K562 (cell line): Measurements from ENCODE around the gene HACD1. TPM values are rescaled to one million over a fixed set of nuclear protein-coding genes. Genes with fewer than 3 reads are reported as not detected.

Experiments
- HDGF ChIP-seq: fragments of 450-650 bp; IDR thresholded peaks from 2 replicates; pipeline ENCODE4 v1.6.1; 2016
- HSF4 ChIP-seq: fragments of 250-450 bp; sonication (Bioruptor Pico); IDR thresholded peaks from 2 replicates; pipeline ENCODE4 v2.1.2; 2022; ENCODE audit warnings: mild to moderate bottlenecking, moderate library complexity, borderline replicate concordance
- KLF10 ChIP-seq: fragments of 250-450 bp; sonication (Bioruptor Pico); IDR thresholded peaks from 2 replicates; pipeline ENCODE4 v1.6.1; 2021; ENCODE audit warnings: matching md5 sums
- MYNN ChIP-seq, 2 experiments: sonication (generic); formaldehyde crosslinking in 1 of 2; IDR thresholded peaks; 2 replicates each; pipeline versions ENCODE4 v1.5.0 to v1.6.1; 2016 to 2020; ENCODE audit warnings: antibody characterized with exemption in 1 of 2, missing genetic modification reagents in 1 of 2
- OTX1 ChIP-seq: fragments of 450-650 bp; formaldehyde crosslinking; IDR thresholded peaks from 2 replicates; pipeline ENCODE4 v1.4.0; 2022; ENCODE audit warnings: mild to moderate bottlenecking
- PHF8 ChIP-seq: fragments of 200-600 bp; sonication (generic); IDR thresholded peaks from 2 replicates; pipeline ENCODE4 v1.6.1; 2012; ENCODE audit warnings: mixed run types, mild to moderate bottlenecking, inconsistent platforms, low read length, moderate library complexity, borderline replicate concordance
- SIX5 ChIP-seq, 2 experiments: IDR thresholded peaks; 2 replicates each; pipeline ENCODE4 v1.6.1; 2011; ENCODE audit warnings: low read length in 2 of 2, borderline replicate concordance in 1 of 2, low read depth in 1 of 2, mild to moderate bottlenecking in 1 of 2, moderate library complexity in 1 of 2; ENCODE audit not compliant: insufficient read depth in 1 of 2
- TEAD4 ChIP-seq, 2 experiments: sonication (generic) in 1 of 2; formaldehyde crosslinking in 1 of 2; IDR thresholded peaks; 2 replicates each; pipeline versions ENCODE4 v1.6.1 to v1.8.0; 2012 to 2022; ENCODE audit warnings: borderline replicate concordance in 1 of 2, inconsistent platforms in 1 of 2, low read length in 1 of 2, mild to moderate bottlenecking in 1 of 2, missing genetic modification reagents in 1 of 2
- TRIM28 ChIP-seq: fragments of 450-650 bp; IDR thresholded peaks from 2 replicates; pipeline ENCODE4 v1.6.1; 2017
- ZBTB8A ChIP-seq: fragments of 450-650 bp; IDR thresholded peaks from 2 replicates; pipeline ENCODE4 v1.6.1; 2018; ENCODE audit warnings: mild to moderate bottlenecking, moderate library complexity; ENCODE audit not compliant: partially characterized antibody
- ZNF165 ChIP-seq: fragments of 250-450 bp; sonication (Bioruptor Pico); IDR thresholded peaks from 2 replicates; pipeline ENCODE4 v1.4.0; 2020; ENCODE audit warnings: borderline replicate concordance
- ZNF584 ChIP-seq: fragments of 200-800 bp; sonication (Bioruptor generic); IDR thresholded peaks from 2 replicates; pipeline ENCODE4 v1.6.1; 2016; ENCODE audit warnings: low read depth, mild to moderate bottlenecking, missing genetic modification characterization, missing compliant biosample characterization
- ZNF695 ChIP-seq: fragments of 450-650 bp; formaldehyde crosslinking; IDR thresholded peaks from 2 replicates; pipeline ENCODE4 v1.4.0; 2020; ENCODE audit warnings: mild to moderate bottlenecking, moderate library complexity
- polyA plus RNA-seq, 8 experiments: library from polyadenylated mRNA; depleted of rRNA in 4 of 8; stranded (reverse) in 5 of 8; unstranded in 3 of 8; fragments of >200 nt; fragmentation: Nextera tagmentation in 2 of 8; fragmentation: Illumina TruSeq in 1 of 8; extraction: Ambion mirVana in 2 of 8; extraction: Trizol in 1 of 8; gene quantifications; 2 replicates each; pipeline versions ENCODE4 v1.2.1 to v1.2.3, GENCODE V29; 2011 to 2014; ENCODE audit warnings: inconsistent platforms in 1 of 8, missing spikeins in 1 of 8
- total RNA-seq, 7 experiments: library from RNA; depleted of rRNA in 6 of 7; stranded (reverse); fragments of >200 nt in 6 of 7; fragmentation: Illumina TruSeq in 2 of 7; extraction: Trizol in 2 of 7; gene quantifications; 2 replicates each; pipeline versions ENCODE4 v1.2.1 to v1.2.3, GENCODE V29; 2011 to 2021; ENCODE audit warnings: low replicate concordance in 1 of 7
- TF ChIP-seq, protein P1 (sequence below): fragments of 450-650 bp; conservative IDR thresholded peaks from 2 replicates; pipeline ENCODE4 v1.6.1; 2016; ENCODE audit warnings: missing genetic modification characterization, low read depth, mild to moderate bottlenecking, missing compliant biosample characterization, moderate library complexity
- TF ChIP-seq, protein P2 (sequence below): fragments of 200-800 bp; sonication (Bioruptor generic); IDR thresholded peaks from 2 replicates; pipeline ENCODE4 v1.6.1; 2017; ENCODE audit warnings: missing genetic modification characterization, missing compliant biosample characterization
- TF ChIP-seq, protein P3 (sequence below), 2 experiments: fragments of 450-650 bp in 1 of 2; sonication (generic) in 1 of 2; formaldehyde crosslinking; conservative IDR thresholded peaks; 2 replicates each; pipeline versions ENCODE4 v1.4.0 to v1.8.1; 2020 to 2022; ENCODE audit warnings: mild to moderate bottlenecking in 1 of 2, missing genetic modification reagents in 1 of 2
- TF ChIP-seq, protein P4 (sequence below): fragments of 250-450 bp; sonication (Bioruptor Pico); IDR thresholded peaks from 2 replicates; pipeline ENCODE4 v1.4.0; 2020; ENCODE audit warnings: mild to moderate bottlenecking, moderate library complexity

HACD1 gene
- total and polyA plus RNA-seq, 9 of the 15 experiments (the other 6 are each of a cell fraction or from before 2014, with no cell fraction given): 0.99 to 4.5 (median 2.4) TPM

DNA sequence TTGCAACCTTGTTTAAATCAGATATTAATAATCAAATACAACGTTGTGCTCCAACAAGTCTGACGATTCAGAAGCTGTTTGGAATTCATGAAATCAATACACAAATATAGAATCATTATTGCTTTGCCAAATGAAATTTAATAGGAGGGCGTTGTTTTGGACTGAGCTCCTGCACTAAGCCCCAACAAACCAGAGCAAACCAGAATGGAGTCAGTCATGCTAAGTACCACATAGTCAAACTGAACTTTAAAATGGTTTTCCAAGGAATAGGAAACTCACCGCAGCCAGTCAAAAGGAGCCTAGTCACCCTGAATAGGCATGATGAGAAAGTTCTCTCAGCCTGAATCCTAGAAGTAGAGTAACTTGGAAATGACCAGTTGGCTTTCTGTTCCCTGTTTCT, 53.7 kb downstream of the HACD1 start (continued):
- no peak for TF ChIP-seq ZNF695 (CRISPR knock-in tag)
- TF ChIP-seq PHF8: no peak
- TF ChIP-seq ZNF165: no peak
- TF ChIP-seq, protein P1, sequence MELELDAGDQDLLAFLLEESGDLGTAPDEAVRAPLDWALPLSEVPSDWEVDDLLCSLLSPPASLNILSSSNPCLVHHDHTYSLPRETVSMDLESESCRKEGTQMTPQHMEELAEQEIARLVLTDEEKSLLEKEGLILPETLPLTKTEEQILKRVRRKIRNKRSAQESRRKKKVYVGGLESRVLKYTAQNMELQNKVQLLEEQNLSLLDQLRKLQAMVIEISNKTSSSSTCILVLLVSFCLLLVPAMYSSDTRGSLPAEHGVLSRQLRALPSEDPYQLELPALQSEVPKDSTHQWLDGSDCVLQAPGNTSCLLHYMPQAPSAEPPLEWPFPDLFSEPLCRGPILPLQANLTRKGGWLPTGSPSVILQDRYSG: peak; percentile 92
- TF ChIP-seq, protein P2, sequence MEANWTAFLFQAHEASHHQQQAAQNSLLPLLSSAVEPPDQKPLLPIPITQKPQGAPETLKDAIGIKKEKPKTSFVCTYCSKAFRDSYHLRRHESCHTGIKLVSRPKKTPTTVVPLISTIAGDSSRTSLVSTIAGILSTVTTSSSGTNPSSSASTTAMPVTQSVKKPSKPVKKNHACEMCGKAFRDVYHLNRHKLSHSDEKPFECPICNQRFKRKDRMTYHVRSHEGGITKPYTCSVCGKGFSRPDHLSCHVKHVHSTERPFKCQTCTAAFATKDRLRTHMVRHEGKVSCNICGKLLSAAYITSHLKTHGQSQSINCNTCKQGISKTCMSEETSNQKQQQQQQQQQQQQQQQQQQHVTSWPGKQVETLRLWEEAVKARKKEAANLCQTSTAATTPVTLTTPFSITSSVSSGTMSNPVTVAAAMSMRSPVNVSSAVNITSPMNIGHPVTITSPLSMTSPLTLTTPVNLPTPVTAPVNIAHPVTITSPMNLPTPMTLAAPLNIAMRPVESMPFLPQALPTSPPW (CRISPR knock-in tag): no peak
- no peak for TF ChIP-seq SIX5 (IDR thresholded peaks at IDR 0.05; ENCODE audit: borderline replicate concordance in 1 of 2, insufficient read depth in 1 of 2, low read depth in 1 of 2, low read length in 2 of 2)
- TF ChIP-seq HDGF: no peak
- no peak for TF ChIP-seq KLF10 (CRISPR knock-in tag)
- TF ChIP-seq ZBTB8A: no peak
- TF ChIP-seq, protein P3, sequence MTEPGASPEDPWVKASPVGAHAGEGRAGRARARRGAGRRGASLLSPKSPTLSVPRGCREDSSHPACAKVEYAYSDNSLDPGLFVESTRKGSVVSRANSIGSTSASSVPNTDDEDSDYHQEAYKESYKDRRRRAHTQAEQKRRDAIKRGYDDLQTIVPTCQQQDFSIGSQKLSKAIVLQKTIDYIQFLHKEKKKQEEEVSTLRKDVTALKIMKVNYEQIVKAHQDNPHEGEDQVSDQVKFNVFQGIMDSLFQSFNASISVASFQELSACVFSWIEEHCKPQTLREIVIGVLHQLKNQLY (CRISPR knock-in tag; conservative IDR thresholded peaks at IDR 0.05): no peak
- 0 out of 2 replicates have a peak, but pooled peaks have one; percentile 67 for TF ChIP-seq HSF4 (CRISPR knock-in tag)
- TF ChIP-seq, protein P4, sequence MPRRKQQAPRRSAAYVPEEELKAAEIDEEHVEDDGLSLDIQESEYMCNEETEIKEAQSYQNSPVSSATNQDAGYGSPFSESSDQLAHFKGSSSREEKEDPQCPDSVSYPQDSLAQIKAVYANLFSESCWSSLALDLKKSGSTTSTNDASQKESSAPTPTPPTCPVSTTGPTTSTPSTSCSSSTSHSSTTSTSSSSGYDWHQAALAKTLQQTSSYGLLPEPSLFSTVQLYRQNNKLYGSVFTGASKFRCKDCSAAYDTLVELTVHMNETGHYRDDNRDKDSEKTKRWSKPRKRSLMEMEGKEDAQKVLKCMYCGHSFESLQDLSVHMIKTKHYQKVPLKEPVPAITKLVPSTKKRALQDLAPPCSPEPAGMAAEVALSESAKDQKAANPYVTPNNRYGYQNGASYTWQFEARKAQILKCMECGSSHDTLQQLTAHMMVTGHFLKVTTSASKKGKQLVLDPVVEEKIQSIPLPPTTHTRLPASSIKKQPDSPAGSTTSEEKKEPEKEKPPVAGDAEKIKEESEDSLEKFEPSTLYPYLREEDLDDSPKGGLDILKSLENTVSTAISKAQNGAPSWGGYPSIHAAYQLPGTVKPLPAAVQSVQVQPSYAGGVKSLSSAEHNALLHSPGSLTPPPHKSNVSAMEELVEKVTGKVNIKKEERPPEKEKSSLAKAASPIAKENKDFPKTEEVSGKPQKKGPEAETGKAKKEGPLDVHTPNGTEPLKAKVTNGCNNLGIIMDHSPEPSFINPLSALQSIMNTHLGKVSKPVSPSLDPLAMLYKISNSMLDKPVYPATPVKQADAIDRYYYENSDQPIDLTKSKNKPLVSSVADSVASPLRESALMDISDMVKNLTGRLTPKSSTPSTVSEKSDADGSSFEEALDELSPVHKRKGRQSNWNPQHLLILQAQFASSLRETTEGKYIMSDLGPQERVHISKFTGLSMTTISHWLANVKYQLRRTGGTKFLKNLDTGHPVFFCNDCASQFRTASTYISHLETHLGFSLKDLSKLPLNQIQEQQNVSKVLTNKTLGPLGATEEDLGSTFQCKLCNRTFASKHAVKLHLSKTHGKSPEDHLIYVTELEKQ: no peak
- no peak for TF ChIP-seq OTX1 (CRISPR knock-in tag)
- no peak for TF ChIP-seq TEAD4 (IDR thresholded peaks at IDR 0.05; ENCODE audit: low read length)
- no peak for TF ChIP-seq TEAD4 (CRISPR knock-in tag; IDR thresholded peaks at IDR 0.05; ENCODE audit: borderline replicate concordance)
- no peak for TF ChIP-seq TRIM28
- TF ChIP-seq MYNN (IDR thresholded peaks at IDR 0.05): no peak
- TF ChIP-seq MYNN (CRISPR knock-in tag; IDR thresholded peaks at IDR 0.05): no peak
- 0 out of 2 replicates have a peak, but pooled peaks have one; percentile 30 for TF ChIP-seq ZNF584
